GM19328 (cell line): ENCODE measurements around the gene TATDN2.

Source experiments
- ATAC-seq: cut with Tn5 transposase; IDR thresholded peaks from one replicate; pipeline ENCODE4 v1.9.1; 2021; ENCODE audit warnings: mild to moderate bottlenecking, moderate library complexity; ENCODE audit not compliant: unreplicated experiment

Gene TATDN2

DNA sequence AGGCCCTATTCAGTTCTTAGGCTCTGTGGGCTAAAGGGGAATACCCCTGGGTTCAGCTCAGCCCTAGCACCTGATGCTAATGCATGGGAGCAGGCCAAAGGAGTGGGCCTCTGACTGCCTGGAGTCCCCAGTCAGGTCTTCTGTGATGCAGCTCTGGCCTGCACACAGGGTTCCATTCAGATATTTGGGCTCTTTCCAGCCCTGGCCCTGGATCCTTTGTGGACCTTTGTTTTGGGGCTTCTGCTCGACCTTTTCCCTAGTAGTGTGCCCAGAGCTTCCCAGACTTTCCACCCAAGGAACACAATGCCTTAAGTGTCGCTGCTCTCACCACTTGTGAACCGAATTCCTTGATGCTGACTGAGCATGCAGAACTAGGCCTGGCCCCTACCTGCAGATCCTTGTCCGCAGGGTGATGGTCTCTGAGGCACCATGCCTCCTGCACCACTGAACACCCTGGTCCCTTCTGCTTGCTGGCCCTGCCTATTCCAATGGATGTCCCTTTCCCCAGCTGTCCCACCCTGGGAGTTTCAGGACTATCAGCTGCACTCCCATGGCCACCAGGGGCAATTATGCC, 67.6 kb downstream of the TATDN2 start:
- no peak for ATAC-seq

DNA sequence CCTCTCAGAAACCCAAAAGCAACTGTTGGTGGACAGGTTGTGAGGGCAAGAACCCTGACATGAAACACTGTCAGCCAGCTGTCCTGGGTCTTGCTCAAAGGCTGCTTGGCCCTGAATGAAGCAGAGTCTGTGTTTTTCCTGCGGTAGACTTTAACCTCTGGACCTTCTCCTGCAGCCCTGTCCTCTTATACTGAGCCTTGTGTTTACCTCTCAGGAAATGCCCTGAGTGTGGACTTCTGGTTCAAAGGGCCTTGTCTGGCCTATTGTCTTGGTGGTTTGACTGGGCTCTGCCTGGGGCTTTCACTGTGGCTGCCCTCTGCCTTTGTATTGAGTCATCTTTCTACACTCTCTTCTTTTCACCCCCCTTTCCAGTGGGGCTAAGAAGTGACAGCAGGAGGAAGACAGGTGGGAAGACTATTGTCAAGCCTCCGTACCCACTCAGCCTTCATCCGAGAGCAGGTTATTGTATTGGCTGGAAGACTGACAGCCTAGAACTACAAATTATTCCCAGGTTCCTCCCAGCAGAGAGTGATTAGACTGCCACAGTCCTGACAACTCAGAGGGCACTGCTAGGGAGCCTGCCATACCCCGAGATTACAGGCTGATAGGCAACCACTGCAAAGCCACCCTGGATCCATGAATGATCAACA, 69.2 kb downstream of the TATDN2 start:
- no peak for ATAC-seq

DNA sequence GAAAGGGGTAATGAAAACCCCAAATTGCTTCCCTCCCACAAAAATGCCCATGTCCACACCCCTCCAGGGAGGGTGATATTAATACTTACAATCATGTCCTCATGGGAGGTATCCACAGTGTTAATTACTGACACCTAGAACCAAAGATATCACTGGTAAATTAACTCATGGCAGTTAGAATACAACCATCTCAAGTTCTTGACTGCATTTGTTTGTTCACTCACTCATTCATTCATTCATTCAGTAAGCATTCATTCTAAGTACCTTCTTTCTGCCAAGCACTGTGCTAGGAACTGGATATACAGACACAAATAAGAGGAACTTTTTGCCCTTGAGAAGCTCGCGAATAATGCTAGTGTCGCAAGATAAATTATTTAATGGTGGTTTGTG, 69.7 kb downstream of the TATDN2 start:
- ATAC-seq: no peak

DNA sequence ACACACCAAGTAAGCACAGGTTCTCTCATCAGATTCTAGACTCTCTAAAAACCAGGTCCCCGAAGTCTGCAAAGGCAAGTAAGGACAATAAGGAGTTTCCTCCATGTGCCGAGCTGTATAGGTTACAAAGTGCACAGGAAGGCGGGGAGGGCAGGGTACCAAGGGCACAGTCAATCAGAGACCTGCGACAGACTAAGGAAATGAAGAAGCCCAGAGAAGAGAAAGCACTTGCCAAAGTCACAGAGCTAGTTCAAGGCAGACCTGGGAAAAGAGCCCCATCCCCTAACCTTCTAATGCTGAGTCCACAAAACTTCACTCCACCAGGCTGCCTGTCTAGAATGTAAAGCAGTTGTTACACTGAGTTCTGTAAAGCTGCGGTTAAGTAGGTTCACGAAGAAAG, 71.0 kb downstream of the TATDN2 start:
- no peak for ATAC-seq

DNA sequence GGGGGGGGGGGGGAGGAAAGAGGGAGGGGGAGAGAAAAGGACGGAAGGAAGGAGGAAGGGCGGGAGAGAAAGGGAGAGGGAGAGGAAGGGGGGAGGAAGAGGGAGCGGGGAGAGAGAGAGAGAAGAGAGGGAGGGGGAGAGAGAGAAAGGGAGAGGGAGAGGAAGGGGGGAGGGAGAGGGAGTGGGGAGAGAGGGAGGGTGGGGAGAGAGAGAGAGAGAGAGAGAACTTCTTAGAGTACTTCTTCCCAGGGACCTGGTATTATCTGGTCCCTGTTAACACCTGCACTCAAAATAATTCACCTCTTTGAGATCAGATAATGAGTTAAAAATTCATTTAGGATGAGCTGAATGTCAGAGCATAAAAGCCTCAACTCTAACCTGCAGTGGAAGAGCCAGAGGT, 71.5 kb downstream of the TATDN2 start:
- no peak for ATAC-seq

DNA sequence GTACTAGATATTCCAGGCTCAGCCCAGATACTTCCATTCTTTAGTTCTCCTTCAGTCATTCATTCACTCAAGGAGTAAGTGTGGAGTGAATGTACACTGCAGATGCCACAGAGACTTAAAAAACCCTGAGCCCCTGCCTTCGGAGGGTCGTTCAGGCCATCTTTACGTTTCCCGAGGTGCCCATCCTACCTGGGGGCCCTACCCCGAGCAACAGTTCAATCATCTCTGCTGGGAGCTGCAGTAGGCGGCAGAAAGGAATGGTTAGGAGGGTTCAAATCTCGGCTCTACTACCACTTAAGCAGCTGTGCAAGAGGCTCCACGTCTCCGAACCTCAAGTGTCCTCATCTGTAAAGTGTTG, 72.0 kb downstream of the TATDN2 start:
- ATAC-seq: no peak

DNA sequence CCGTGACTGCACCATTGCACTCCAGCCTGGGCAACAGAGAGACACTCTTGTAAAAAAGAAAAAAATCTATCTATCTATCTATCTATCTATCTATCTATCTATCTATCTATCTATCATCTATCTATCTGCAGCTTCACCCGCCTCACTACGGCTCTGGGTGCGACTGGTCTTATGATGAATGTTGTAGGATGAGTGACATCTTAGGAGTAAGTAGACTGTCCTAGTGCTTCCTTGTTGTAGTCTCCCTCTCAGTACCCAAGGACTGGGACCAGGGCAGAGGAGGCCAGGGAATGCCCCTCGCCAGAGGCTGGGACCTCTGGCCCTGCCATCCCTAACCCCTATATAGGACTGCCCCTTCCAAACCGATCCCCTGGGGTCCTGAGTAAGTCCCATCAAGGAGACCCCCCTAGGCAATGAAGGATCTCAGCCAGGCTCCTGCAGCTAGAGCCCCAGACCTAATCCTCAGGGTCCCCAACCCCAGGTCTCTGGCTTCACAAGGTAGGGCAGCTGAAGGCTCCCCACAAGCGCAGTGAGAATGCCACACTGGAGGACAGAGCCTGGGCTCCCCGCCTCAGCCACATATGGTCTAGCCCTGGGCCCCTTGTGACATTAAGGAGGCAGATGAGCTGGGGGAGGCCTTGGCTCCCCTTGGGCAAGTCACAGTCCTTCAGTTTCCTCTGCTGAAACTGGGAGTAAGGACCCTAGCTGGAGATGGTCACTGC, 73.5 kb downstream of the TATDN2 start:
- no peak for ATAC-seq

DNA sequence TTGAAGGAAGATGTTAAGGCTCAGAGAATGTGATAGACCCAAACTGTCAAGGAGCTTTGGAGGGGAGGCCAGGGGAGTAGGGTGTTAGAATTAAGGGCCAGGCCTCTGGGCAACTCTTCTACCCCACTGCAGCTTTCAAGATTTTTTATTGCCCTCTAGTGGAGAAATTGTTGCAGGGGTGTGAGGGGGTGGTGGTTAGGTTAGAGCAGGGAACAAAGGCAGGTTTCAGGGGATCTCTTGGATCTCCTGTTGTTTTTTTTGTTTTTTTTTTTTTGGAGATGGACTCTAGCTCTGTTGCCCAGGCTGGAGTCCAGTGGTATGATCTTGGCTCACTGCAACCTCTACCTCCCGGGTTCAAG, 74.1 kb downstream of the TATDN2 start:
- no peak for ATAC-seq

DNA sequence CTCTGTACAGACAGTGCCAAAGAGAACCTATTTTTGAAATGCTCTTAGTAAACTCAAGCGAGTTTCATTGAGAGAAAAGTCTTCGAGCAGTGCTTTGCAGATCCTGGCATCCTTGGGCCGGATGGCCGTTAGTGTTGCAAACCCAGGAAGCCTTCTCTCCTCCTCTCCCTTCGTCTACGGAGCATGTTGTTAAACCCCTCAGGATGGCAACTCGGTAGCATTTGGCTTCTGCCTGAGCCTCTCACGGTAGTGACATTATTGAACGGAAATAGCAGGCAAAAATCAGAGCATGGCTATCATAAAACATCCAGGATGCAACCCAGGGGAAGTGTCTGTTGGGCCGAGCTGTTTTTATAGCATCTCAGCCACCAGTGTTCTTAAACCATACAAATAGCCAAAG, 79.3 kb downstream of the TATDN2 start:
- no peak for ATAC-seq

DNA sequence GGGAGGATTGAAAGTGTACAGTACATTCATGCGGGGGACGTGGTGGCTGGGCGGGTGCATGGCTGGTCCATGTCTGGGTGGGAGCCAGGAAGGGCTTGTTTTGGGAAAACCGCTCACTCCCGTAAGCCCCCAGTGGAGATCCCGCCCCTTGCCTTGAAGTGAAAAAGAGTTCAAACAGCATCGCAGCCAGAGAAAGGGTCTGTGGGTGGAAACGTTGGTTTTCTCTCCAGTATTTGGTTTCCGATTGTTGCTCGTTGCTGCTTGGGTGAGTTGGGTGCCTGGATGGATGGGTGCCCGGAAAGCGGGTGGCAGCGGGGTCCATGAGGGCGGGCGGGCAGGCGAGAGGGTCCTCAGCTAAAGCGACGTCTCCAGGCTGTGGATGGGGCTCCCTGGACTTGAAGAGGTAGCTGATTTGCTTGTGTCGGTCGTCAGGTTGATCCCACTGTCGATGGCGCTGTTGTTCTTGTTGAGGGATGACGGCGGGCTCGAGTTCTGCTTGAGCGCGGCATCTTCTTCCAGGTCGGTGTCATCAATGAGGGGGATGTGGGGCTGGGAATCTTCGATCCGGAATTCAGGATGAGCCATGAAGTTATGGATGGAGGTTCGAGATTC, 80.3 kb downstream of the TATDN2 start:
- no peak for ATAC-seq

DNA sequence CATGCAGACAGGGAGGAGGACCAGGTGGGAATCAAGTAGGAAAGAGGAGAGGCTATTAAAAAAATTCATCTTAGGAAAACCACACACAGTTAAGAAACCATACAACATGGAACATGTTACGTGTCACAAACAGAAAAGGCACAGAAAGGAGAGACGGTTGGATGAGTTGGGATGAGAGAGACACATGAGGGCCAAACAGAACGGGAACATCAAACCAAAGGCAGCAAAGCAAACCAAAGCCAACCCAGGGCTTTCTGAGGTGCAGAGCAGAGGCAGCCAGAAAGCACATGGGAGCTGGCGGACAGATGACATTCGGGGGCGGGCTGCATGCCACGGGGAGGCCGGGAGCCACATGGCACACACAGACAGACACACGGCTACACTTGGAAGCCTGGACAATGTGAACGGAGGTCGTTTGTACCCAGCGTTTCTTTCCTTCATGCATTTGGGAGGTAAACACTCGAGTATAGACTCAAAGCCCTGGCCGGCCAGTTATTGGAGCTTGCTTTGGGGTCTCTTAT, 81.3 kb downstream of the TATDN2 start:
- ATAC-seq: no peak

DNA sequence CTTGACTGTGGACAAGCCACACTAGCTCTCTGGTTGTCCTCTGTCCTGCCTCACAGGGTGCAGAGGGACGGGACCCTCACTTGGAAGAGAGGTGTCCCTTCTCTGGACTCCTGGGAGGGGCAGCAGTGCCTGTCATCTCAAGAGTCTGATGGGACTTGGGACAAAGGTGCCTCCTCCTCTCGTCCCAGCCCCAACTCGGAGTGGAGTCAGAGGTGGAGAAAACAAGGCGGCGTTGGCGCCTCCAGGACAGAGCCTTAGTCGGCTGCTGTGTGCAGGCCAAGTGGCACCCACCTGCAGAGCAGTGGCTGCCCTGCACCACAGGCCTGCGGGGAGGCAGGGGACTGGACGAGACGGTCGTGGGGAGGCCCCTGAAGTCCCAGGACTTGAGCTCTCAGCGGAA, 82.1 kb downstream of the TATDN2 start:
- no peak for ATAC-seq
